HG02943 (cell line): ENCODE measurements around the gene PPIE.
"Not testable (repeated sequence)": the region's sequence is repeated elsewhere in the genome, so short reads cannot be mapped to it uniquely, and the experiment has no call there.

Experiments
- ATAC-seq: cut with Tn5 transposase; IDR thresholded peaks from one replicate; pipeline ENCODE4 v1.9.1; 2021; ENCODE audit warnings: mild to moderate bottlenecking, low read depth, moderate library complexity; ENCODE audit not compliant: unreplicated experiment

Gene PPIE

DNA sequence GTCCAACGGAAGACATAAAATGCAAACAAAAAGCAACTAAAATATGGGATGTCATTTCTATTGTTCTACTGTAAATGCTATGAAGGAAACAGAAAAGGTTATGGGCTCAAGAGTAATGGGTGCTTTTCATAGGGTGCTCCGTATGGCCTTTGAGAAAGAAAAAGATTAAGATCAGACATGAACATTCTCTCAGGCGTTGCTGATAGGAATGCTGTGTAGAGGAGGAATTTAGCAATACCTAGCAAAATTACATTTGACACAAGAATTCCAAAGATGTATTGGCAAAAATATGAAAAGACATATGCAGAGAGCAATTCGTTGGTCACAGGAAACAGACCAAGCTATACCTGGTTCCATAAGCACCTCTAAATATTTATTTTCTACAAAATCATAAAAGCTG, 38.2 kb downstream of the PPIE start:
- ATAC-seq: no peak

- no peak for ATAC-seq
Measured at GRCh38 chr1:39777306-39777705, 38.6 kb downstream of the PPIE start.

DNA sequence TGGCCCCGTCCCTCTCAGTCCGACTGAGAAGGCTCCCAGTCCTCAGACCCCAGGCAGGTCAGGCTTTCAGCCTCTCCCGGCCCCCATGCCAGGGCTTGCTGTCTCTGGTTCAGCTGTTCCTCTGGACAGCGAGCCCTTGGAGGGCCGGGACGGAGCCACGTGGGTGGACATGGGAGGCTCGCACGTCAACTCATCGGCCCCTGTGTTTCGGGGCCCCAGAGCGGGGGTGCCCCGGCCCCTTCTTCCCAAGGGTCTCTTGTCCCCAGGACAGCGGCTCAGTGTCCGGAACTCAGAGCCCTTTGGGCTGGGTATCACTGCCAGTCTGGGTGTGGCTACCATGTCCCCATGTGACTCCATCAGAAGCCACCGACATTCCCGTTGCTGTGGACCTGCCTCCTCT, 39.2 kb downstream of the PPIE start:
- ATAC-seq: not testable (repeated sequence)

DNA sequence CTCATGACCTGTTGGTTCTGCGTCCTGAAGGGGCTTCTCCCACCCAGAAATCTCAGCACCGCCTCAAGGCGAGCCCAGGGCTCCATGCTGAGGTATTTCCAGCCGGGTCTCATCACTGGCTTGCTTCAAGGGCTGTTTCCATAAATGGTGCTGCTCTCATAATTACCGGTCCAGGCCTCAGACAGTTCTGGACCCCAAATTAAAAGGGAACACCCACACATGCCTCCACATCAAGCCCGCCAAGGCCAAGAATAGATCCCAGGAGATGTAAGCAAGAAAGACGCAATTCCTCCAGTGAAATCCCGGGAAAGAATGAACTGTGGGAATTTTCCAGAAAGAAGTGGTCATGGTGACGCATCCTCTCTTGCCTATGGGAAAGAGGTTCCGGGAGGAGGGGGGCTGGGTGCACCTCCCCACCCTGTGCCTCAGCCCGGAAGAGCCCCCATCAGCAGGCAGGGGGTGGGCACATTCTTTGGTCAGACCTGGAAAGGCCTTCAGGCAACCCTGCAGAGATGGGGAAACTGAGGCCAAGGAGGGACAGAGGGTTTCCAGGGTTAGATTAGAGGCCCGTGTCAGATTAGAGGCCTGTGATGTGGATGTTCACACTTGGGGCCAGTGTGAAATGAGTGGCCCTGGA, 39.9 kb downstream of the PPIE start:
- ATAC-seq: not testable (repeated sequence)

- no peak for ATAC-seq
Measured at GRCh38 chr1:39779137-39779536, 40.5 kb downstream of the PPIE start.

GRCh38 chr1:39779821-39780220, 41.1 kb downstream of the PPIE start:
- ATAC-seq: no peak

GRCh38 chr1:39781349-39781715, 42.6 kb downstream of the PPIE start:
- no peak for ATAC-seq

DNA sequence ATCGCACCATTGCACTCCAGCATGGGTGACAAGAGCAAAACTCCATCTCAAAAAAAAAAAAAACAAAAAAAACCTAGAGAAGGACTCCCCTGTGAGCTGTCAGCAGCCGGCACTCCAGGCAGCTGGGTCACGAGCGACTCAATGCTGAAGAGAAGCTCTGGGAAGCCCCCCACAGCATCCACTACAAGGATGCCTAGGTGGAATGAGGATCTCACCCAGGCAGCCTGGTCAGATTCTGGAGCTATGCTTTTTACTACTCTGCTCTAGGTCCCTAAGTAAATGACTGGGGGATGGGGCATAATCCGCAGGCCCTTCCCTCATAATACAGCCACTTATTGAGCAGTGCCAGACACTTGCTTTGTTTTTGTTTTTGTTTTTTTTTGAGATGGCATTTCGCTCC, 43.4 kb downstream of the PPIE start:
- ATAC-seq: no peak

DNA sequence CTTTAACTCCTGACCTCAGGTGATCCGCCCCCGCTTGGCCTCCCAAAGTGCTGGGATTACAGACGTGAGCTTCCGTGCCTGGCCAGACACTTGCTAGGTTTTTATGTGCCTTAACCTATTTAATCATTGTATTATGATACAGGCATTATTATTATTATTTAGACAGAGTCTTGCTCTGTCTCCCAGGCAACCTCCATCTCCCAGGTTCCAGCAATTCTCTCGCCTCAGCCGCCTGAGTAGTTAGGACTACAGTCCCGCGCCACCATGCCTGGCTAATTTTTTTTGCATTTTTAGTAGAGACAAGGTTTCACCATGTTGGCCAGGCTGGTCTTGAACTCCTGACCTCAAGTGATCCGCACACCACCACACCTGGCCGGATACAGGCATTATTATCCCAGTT, 44.0 kb downstream of the PPIE start:
- ATAC-seq: not testable (repeated sequence)

- not testable (repeated sequence) for ATAC-seq
Measured at GRCh38 chr1:39786303-39787107, 47.8 kb downstream of the PPIE start.

DNA sequence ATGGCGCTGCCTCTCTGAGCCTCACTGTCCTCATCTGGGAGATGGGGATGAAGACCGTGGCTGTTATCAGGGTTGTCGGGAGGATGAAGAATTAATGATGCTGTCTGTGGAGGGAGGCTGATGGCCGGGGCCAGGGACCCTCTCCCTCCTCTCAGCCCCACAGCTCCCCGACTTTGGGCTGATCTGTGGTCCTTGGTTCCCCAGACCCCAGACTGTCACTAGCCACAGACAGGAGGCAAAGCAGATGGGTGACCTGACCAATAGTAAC, 48.4 kb downstream of the PPIE start:
- not testable (repeated sequence) for ATAC-seq

DNA sequence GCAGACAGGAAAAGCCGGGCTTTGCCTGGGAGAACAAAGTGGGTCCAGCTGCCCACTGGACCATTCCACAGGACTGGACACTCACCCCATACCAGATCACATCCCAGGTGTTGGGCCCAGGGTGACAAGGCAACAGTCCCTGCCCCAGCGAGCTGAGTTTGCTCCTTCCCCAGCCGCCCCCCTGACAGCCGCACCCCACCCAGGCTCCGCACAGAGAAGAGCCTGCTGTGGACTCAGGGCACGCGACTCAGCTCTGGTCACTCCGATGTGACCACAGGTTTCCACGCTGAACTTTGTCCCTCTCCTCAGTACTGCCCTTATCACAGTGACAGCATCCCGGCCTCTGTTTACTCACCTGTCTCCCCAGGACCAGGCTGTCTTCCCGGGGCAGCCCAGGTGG, 48.8 kb downstream of the PPIE start:
- ATAC-seq: no peak

- not testable (repeated sequence) for ATAC-seq
Measured at GRCh38 chr1:39787964-39788363, 49.3 kb downstream of the PPIE start.

DNA sequence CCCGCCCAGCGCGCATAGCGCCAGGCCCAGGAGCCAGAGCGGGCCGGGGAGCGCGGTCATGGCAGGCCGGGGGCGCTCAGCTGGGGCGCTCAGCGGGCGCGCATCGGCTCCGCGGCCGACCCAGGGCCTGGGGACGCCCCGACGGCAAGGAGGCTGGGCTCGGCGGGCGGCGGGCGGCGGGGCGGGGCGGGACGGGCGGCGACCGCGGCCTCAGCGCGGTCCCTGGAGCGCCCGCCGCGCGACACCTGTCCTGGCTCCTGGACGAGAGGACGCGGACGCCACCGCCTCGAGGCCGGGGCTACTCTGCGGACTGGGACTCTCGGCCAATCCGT, 49.7 kb downstream of the PPIE start:
- ATAC-seq: no peak

DNA sequence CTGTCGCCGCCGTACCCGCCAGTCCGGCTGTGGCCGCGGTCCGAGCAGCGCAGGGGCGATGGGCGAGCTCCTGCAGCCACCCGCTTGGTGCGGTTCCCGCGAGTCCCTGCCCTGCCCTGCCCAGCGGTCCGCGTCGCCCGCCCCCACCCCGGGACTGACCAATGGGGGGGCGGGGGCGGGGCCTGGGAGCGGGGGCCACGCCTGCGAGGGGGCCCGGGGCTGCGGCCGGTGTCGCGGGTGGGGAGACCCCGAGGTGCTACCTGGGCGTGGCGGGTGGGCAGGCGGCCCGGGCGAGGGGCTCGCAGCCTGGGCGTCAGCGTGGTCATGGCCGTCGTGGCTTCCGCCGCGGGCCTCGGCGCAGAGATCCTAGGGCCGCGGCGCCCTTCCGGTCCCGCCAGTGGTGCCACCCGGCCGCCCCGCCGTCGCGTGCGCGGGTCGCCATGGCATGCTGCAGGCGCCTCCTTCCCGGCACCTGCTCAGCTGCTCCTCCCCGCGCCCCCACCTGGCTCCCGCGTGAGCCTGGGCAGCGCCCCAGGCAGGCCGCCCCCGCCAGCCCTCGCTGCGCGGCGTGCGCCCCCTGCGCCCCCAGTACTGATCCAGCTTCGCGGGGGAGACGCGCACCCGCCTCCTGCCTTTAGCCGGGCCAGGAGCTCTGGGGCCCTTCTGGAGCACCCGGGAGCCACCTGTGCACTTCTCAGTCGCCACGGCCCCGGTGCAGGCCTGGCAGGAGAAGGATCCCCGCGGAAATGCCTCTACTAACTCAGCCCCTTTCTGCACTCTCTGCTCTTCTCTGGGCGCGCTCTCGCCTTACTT, 50.3 kb downstream of the PPIE start, which contains the start of gene BMP8B:
TSS of gene BMP8B (minus strand) at position 108 of the 813 bp plus-strand sequence. CDS start 380 bp downstream, outside the sequence.
- no peak for ATAC-seq

GRCh38 chr1:39789571-39790110, 51.0 kb downstream of the PPIE start:
- no peak for ATAC-seq

DNA sequence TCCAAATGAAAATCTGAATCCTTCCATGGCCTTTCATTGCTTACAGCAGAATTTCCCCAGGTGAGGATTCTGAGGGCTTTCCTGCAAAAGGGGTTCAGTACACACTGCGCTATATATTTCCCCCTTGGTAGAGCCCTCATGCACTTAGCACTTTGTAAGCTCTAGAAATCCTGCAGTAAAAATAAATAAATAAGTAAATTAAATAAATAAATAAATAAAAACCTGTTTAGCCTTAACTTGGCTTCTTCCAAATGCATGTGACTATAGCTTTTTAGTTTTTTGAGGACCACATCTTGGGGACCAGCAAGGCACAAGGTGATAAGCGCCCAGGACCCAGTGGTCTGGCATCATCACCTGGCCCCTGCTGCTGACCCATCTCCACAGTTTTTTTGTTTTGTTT, 53.2 kb downstream of the PPIE start:
- ATAC-seq: no peak

- no peak for ATAC-seq
Measured at GRCh38 chr1:39795651-39796050, 57.0 kb downstream of the PPIE start.

DNA sequence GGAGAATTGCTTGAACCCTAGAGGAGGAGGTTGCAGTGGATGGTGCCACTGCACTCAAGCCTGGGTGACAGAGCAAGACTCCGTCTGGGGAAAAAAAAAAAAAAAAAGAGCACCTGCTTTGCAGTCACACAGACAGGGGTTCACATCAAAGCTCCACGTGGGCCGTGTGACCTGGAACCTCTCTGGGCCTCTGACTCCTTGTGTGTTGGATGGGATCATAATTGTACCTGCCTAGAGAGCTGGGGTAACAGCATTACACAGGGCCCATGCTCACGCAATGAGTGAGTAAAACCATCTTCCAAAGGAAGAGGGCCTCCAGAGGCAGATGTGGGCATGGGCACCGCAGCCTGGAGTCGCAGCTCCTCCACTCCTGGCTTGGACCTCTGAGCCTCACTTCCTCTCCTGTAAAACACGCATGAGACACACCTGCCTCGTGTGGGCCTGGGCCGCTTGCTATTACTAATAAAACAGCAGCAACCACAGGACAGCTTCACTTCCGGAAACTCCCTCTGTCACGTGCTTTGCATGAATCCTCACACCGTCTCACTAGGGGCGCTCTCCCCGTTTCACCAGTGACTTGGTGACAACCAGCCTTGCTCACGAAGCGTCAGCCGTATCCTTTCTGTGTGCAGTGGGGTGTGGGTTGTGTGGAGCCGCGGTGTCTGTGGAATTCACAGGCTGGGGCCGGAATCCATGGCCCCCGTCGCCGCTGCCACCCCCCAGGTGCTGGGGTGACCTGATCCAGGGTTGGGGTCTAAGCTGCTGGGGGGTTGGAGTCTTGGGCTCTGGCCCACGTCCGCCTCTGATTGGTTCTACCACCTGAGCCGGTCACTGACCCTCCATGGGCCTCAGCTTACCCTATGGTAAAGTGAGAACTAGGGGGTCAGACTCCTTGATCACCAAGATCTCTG, 60.4 kb downstream of the PPIE start:
- ATAC-seq: peak; percentile 83

DNA sequence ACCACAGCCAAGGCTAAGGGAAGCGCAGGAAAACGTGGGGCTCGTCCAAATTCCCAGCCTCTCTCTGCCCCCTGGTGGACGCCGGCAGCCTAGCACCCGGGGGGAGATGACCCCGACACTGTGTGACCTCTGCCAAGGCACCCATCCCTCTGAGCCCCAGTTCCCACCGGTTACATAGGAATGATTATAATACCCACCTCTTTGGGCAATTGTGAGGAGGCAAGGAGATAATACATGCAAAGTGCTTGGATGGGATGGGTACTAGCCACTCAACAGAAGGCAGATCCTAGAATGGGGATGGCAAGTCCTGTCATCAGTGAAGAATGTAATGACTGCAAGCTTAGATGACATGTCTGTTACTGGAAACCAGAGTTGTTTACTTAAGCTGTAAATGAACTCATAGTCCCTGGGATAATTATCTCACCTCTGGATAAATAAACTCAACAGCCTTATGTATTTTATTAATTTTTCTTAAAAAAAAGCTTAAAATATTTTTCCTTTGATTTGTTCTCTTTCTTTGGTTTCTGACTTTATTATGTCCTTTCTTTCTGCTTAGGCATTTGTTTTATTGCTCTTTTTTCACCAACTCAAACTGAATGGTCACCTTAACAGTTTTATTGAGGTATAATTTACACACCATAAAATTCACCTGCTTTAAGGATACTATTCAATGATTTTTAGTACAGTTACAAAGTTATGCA, 61.2 kb downstream of the PPIE start:
- peak; percentile 64 for ATAC-seq
